SK-N-SH (cell line): ENCODE measurements around the gene ICE1.

ENCODE experiments used
- FOXM1 ChIP-seq: IDR thresholded peaks from 2 replicates; pipeline ENCODE4 v1.4.0; 2012; ENCODE audit warnings: low read depth, mild to moderate bottlenecking
- TF ChIP-seq, protein P1 (sequence below): IDR thresholded peaks from 2 replicates; pipeline ENCODE4 v1.6.1; 2012; ENCODE audit warnings: mild to moderate bottlenecking, low read depth, low read length, moderate library complexity
- TF ChIP-seq, protein P2 (sequence below): fragments of 200-600 bp; sonication (generic); IDR thresholded peaks from 2 replicates; pipeline ENCODE4 v1.6.1; 2017; ENCODE audit warnings: antibody characterized with exemption, mild to moderate bottlenecking, moderate library complexity
- TF ChIP-seq, protein P3 (sequence below): IDR thresholded peaks from 2 replicates; pipeline ENCODE4 v1.4.0; 2012; ENCODE audit warnings: low read depth, borderline replicate concordance

- no peak for TF ChIP-seq FOXM1
- TF ChIP-seq, protein P1, sequence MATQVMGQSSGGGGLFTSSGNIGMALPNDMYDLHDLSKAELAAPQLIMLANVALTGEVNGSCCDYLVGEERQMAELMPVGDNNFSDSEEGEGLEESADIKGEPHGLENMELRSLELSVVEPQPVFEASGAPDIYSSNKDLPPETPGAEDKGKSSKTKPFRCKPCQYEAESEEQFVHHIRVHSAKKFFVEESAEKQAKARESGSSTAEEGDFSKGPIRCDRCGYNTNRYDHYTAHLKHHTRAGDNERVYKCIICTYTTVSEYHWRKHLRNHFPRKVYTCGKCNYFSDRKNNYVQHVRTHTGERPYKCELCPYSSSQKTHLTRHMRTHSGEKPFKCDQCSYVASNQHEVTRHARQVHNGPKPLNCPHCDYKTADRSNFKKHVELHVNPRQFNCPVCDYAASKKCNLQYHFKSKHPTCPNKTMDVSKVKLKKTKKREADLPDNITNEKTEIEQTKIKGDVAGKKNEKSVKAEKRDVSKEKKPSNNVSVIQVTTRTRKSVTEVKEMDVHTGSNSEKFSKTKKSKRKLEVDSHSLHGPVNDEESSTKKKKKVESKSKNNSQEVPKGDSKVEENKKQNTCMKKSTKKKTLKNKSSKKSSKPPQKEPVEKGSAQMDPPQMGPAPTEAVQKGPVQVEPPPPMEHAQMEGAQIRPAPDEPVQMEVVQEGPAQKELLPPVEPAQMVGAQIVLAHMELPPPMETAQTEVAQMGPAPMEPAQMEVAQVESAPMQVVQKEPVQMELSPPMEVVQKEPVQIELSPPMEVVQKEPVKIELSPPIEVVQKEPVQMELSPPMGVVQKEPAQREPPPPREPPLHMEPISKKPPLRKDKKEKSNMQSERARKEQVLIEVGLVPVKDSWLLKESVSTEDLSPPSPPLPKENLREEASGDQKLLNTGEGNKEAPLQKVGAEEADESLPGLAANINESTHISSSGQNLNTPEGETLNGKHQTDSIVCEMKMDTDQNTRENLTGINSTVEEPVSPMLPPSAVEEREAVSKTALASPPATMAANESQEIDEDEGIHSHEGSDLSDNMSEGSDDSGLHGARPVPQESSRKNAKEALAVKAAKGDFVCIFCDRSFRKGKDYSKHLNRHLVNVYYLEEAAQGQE, result no peak
- TF ChIP-seq, protein P2, sequence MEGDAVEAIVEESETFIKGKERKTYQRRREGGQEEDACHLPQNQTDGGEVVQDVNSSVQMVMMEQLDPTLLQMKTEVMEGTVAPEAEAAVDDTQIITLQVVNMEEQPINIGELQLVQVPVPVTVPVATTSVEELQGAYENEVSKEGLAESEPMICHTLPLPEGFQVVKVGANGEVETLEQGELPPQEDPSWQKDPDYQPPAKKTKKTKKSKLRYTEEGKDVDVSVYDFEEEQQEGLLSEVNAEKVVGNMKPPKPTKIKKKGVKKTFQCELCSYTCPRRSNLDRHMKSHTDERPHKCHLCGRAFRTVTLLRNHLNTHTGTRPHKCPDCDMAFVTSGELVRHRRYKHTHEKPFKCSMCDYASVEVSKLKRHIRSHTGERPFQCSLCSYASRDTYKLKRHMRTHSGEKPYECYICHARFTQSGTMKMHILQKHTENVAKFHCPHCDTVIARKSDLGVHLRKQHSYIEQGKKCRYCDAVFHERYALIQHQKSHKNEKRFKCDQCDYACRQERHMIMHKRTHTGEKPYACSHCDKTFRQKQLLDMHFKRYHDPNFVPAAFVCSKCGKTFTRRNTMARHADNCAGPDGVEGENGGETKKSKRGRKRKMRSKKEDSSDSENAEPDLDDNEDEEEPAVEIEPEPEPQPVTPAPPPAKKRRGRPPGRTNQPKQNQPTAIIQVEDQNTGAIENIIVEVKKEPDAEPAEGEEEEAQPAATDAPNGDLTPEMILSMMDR, result no peak
- TF ChIP-seq, protein P3, sequence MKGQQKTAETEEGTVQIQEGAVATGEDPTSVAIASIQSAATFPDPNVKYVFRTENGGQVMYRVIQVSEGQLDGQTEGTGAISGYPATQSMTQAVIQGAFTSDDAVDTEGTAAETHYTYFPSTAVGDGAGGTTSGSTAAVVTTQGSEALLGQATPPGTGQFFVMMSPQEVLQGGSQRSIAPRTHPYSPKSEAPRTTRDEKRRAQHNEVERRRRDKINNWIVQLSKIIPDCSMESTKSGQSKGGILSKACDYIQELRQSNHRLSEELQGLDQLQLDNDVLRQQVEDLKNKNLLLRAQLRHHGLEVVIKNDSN, result no peak
These were observed 13.2 kb upstream of the ICE1 start for GRCh38 chr5:5409151-5409810.
